Measurements from ENCODE around the gene OSBPL7.

OSBPL7 gene

GRCh38 chr17:47807421-47807820 lies 14.2 kb downstream of the OSBPL7 start:
- DNase-seq (ENCODE audit: low read depth in 2 of 3, low spot score in 2 of 3), result no peak

DNA sequence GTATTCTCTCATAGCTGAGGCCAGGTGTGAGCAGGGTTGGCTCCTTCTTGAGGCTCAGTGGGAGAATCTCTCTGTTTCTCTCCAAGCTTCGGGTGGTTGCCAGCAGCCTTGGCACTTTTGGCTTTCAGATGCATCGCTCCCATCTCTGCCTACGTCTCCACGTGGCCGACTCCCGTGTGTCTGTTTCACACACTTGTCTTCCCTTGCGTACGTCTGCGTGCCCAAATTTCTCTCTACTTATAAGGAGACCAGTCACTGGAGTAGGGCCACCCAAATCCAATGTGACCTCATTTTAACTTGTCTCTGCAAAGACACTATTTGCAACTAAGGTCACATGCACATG lies 14.7 kb downstream of the OSBPL7 start:
- DNase-seq (ENCODE audit: low read depth in 2 of 3, low spot score in 2 of 3), result no peak

GRCh38 chr17:47806026-47806912 lies 15.3 kb downstream of the OSBPL7 start:
- no peak for DNase-seq (ENCODE audit: low read depth in 2 of 3, low spot score in 2 of 3)

DNA sequence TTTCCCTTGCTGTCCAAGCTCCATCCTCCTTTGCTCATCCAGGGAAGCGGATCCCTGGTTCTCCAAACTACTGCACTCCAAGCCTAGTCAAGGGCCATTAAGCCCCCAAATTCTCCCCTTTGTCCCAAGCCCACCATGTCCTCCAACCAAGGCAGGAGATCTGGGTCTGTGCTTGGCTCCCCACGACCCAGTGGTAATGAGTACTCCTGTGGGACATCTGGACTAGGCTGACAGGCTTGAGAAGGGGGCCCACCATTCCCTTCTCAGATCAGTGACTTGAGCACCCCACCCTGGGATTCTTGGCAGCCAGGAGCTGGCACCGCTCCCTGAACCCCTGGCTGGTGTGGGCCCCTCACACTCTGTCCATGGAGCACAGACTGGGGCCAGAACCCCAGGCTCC lies 17.1 kb downstream of the OSBPL7 start:
- DNase-seq (ENCODE audit: low read depth in 2 of 3, low spot score in 2 of 3), result no peak

DNA sequence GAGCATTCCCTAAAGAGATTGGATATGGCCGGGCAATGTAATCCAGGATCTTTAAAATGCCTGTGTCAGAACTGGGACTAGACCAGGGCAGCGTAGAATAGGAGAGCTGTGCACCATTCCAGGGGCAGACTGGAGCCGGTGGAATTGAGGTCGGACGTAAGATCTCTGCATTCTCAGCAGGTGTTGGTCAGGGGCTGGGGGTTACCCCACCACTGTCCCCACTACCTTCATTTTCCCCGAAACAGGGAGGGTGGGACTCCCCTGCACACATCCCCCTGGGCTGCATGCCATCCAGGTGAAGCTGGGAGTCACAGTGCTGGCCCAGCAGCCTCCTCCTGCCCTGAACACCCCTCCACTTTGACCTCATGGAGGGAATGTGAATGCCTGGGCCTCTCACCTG lies 17.8 kb downstream of the OSBPL7 start:
- DNase-seq (ENCODE audit: low read depth in 2 of 3, low spot score in 2 of 3), result no peak

- no peak for DNase-seq (ENCODE audit: low read depth in 2 of 3, low spot score in 2 of 3)
Observed at GRCh38 chr17:47803201-47803600, 18.4 kb downstream of the OSBPL7 start.

DNA sequence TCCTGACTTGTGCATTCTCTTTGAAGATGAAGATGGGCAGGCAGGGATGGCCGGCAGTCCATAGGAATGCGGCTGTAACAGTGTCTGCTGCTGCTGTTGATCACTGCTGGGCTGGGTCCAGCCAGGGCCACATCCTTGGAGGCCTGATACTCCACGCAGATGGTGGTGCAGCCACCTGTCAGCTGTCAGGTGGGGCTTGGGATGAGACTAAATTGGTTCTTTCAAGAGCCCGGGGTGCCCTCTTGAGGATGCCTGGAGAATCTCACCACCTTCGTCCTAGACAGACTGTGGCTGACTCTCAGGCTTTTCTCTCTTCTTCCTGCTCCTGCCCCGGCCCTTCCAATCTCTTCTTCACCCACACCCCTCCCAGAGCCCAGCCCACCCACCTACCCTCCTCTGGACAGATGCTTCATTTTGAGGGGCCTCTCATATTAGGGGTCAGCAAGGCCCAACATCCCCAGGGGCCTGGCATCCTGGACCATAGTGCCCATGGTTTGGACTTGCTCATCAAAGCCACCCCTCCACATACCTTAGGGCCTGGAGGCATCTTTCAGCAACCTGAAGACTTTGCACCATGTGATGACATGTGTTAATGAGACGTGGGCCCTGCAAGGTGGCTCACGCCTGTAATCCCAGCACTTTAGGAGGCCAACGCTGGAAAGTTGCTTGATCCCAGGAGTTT lies 19.1 kb downstream of the OSBPL7 start:
- DNase-seq (ENCODE audit: low read depth in 2 of 3, low spot score in 2 of 3), result no peak

DNA sequence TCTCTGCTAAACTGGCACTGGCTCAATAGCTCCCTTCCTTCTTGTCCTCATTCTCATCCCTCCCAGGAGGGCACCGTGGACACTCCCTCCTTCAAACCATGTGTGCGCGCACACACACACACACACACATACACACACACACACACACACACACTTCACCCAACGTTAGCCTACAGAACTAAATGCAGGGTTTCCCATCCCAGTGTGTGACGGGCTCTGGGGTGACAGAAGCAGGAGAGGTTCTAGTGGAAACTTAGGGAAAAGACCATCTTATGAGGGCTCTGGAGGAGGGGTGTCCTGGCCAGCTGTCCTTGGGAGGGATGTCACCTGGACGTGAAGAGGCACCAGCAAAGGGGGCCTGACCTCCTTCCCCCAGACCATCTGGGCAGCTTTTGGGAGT lies 19.7 kb downstream of the OSBPL7 start:
- no peak for DNase-seq (ENCODE audit: low read depth in 2 of 3, low spot score in 2 of 3)

DNA sequence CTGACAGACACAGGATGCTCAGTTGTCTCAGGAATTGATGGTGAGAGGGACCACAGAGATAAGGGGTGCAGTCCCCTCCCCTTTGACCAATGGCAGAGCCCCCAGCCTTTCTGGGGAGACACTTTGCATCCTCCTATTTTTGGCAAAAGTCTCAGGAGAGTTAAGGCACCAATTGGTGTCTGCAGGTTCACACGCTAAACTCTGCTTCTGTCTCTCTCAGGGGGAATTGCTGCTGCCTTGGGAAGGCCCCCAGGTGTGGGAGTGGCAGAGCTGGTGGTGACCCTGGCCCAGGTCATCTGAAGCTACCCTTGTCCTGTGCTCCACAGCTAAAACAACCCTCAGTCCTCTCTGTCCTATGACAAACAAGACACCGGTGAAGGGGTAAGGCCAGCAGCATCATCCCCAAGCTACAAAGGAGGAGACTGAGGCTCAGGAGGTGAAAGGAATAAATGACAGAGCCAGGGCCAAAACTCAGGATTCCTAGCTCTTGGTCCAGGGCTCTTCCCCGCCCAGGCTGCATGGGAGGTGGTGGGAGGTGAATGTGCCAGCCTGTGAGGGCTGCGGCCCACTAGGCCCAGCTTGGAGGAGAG lies 20.3 kb downstream of the OSBPL7 start:
- DNase-seq (ENCODE audit: low read depth in 2 of 3, low spot score in 2 of 3), result no peak

DNA sequence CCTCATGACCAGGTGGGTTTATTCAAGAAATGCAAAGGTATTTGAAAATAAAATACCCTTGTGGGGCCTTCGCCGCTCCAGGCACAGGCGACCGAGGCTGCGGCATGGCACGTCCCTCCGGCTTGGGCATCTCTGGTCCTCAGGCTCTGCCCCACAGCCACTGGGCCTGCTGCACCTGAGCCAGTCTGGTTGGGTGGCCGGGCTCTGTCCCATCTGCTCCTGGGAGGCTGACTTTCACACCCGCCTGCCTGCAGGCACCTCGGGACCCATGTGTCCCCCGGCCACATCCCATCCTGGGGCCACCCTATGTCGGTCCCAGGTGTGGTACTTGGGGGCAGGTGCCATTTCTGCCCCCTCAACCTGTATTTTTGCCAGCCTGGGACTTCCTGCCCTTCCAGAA lies 20.9 kb downstream of the OSBPL7 start:
- DNase-seq (ENCODE audit: low read depth in 2 of 3, low spot score in 2 of 3), result no peak

DNA sequence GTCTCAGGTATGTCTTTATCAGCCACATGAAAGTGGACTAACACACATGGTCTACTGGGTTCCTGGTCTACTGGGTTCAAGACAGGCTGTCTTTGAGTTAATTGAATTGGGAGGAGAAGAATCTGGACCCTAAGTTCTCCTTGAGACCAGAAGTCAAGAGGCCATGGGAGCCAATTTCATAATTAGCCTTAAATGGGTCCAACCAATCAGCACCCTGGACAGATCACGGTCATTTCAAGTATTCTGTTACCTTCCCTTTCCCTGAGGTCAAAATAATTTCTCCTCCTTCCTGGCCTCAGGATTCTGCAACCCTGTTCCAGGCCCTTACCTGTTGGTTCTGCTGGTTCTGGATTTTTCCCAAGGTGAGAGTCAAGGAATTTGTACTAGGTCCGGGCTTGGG lies 23.8 kb downstream of the OSBPL7 start:
- DNase-seq (ENCODE audit: low read depth in 2 of 3, low spot score in 2 of 3), result no peak

GRCh38 chr17:47792979-47793378 lies 28.6 kb downstream of the OSBPL7 start:
- no peak for DNase-seq (ENCODE audit: low read depth in 2 of 3, low spot score in 2 of 3)

DNA sequence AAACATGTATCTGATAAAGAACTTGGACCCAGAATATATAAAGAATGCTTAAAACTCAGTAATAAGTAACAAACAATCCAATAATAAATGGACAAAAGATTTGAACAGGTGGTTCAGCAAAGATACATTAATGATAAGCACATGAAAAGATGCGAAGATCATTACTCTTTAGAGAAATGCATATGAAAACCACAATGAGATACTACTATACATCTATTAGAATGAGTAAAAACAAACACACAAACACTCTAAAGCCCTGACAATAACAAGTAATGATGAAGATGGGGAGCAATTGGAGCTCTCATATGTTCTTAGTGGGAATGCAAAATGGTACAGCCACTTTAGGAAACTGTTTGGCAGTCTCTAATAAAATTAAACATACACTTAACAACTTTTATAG lies 29.1 kb downstream of the OSBPL7 start:
- no peak for DNase-seq (ENCODE audit: low read depth in 2 of 3, low spot score in 2 of 3)

GRCh38 chr17:47791025-47791424 lies 30.6 kb downstream of the OSBPL7 start:
- no peak for DNase-seq (ENCODE audit: low read depth in 2 of 3, low spot score in 2 of 3)

DNA sequence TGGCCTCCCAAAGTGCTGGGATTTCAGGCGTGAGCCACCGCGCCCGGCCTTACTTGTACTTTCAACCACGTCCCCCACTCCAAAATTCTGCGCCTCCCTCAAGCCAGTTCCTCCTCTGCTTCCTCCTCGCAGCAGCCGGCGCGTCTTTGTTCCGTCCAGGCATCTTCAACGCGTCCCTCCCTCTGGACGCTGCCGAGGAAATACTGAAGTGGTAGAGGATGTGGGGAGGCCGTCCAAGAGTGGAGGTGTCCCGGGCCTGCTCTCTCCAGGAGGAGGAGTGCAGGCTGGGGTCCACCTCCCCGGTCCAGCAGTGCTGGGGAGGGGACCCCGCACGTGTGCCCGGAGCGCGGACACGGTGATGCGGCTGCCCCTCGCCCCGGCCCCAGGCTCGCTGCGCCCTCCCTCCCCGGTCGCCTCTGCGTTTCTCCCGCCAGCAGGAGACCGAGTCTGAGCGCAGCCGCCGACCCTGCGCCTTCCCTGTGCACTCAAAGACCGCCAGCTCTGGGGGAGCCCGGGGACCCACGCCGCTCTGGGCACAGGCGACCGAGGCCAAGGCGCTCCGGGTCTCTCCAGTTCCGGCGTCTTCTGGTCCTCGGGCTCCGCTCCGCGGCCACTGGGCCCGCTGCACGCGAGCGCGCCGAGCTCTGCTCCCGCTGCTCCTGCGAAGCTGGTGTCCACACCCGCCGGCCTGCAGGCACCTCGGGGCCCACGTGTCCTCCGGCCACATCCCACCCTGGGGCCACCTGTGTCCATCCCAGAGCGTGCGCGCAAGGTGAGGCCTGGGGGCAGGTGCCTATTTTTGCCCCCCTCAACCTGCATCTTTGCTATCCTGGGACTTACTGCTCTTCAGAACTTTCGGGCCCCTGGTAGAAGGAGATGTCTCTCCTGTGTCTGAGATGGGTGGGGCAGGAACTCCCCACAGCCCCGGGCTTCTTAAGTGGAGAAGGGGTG lies 31.7 kb downstream of the OSBPL7 start:
- DNase-seq (ENCODE audit: low read depth in 2 of 3, low spot score in 2 of 3), result peak in 1 of 3 experiments; percentile 19

DNA sequence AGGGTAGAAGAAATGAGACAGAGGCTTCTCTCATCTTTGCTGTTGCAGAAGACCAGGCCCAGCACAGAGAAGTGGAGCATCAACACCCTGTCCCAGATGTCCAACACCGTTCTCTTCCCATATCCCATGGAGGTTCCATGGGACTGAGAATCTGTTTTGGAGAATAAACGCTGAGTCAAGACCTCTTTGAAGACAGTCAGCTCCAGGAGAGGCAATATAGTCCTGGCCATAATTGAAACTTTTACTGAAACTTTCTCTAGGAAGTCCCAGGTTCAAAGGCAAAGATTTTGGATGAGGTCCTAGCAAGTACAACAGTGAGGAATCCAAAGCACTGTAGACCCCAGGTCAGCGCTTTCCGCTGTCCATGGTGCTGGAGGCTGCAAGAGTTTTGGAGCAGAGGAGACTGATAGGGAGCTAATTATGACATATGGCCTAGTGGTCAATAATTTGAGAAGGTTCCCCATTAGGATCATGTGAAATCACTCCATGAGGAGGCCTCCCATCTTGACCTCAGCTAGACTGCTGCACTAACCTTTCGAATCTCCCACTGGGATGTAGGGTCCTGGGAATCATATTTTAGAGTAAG lies 36.0 kb downstream of the OSBPL7 start:
- DNase-seq (ENCODE audit: low read depth in 2 of 3, low spot score in 2 of 3), result no peak

DNA sequence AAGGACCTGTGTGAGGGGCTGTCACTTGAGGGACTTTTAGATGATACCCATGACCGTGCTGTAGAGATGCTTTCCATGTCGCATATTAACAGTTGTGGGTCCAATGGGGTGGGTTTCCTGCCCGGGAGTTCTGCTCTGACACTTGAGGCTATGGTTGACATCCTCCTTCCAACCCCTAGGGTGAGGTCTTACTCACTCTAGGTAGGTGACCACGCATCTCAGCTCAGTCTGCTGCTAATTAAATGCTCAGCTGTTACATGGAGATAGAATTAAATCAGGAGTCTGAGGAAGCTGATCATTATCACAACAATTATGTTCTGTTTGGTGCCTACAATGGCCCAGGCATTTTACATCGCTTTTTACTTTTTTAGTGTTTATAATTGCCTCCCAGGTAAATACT lies 40.2 kb downstream of the OSBPL7 start:
- DNase-seq (ENCODE audit: low read depth in 2 of 3, low spot score in 2 of 3), result no peak

- DNase-seq (ENCODE audit: low read depth in 2 of 3, low spot score in 2 of 3), result no peak
Observed at GRCh38 chr17:47778184-47778635, 43.4 kb downstream of the OSBPL7 start.

DNA sequence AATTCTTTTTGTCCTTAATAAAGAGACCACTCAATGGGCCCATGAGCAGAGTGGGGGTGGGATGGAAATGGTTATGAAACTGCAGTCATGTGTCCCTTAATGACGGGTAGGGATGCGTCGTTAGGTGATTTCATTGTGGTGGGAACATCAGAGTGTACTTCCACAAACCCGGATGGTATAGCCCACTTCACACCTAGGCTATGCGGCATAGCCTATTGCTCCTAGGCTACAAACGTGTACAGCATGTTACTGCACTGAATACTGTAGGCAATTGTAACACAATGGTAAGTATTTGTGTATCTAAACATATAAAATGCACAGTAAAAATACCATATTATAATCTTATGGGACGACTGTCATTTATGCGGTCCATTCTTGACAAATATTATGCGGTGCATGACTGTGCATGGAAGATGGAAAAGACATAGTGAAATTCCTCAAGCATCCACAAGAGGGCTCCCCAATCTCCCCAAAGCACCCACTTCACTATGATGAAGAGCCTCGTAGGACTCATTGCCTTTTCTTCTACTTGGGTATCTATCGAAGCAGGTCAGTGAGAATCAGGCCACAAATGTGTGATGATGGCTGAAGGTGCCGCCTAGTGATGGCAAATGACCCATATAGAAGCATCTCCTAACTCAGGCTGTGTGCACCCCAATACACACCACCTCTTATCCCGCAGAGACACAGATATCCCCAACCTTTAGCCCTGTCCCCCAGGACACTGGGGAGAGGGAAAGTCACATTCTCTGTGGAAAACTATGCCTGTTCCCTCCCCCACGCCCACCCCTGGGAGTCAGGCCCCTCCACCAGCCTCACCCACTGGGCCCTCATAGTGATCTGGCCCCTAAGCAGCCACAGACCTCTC lies 45.0 kb downstream of the OSBPL7 start:
- DNase-seq (ENCODE audit: low read depth in 2 of 3, low spot score in 2 of 3), result no peak

Data from activated CD8-positive, alpha-beta memory T cell treated with anti-CD3 and anti-CD28 coated beads for 48 hours (primary cell).